Thymus (tissue), 11 donors: Measurements from ENCODE around the gene C1QTNF2. TPM values are rescaled to one million over a fixed set of nuclear protein-coding genes. Genes with fewer than 3 reads are reported as not detected.
A peak's percentile ranks its signal among the peaks of the same experiment; 100 is the strongest.

Source experiments
- DNase-seq, 9 donors: peaks; one replicate each; pipeline ENCODE4 v3.0.0-alpha.2; 2013; ENCODE audit warnings: low spot score in 9 of 9, low read depth in 6 of 9, missing footprints in 1 of 9
- H3K27ac ChIP-seq, 2 donors: one replicate each; pipeline ENCODE4 v1.5.1; 2013; ENCODE audit warnings: control low read depth in 1 of 2, low read depth in 1 of 2, low read length in 1 of 2, mild to moderate bottlenecking in 1 of 2, moderate library complexity in 1 of 2
- H3K27me3 ChIP-seq, 2 donors: one replicate each; pipeline ENCODE4 v1.5.1; 2013; ENCODE audit warnings: low read length in 1 of 2; ENCODE audit not compliant: control insufficient read depth in 2 of 2, insufficient read depth in 1 of 2
- H3K36me3 ChIP-seq, 2 donors: one replicate each; pipeline ENCODE4 v1.5.1; 2013; ENCODE audit warnings: low read length in 1 of 2, mild to moderate bottlenecking in 1 of 2, moderate library complexity in 1 of 2; ENCODE audit not compliant: control insufficient read depth in 2 of 2, insufficient read depth in 2 of 2
- H3K4me1 ChIP-seq, 2 donors: one replicate each; pipeline ENCODE4 v1.5.1; 2013; ENCODE audit warnings: low read length in 2 of 2; ENCODE audit not compliant: control insufficient read depth in 2 of 2, insufficient read depth in 2 of 2
- H3K4me3 ChIP-seq, 2 donors: one replicate each; pipeline ENCODE4 v1.5.1; 2013; ENCODE audit warnings: low read length in 2 of 2, control low read depth in 1 of 2, mild to moderate bottlenecking in 1 of 2
- H3K9me3 ChIP-seq, 2 donors: one replicate each; pipeline ENCODE4 v1.5.1; 2013; ENCODE audit warnings: low read length in 1 of 2, mild to moderate bottlenecking in 1 of 2; ENCODE audit not compliant: control insufficient read depth in 2 of 2, insufficient read depth in 1 of 2
- WGBS: extraction: QIAGEN DNeasy Blood & Tissue Kit; methylation state at CpG from one replicate; pipeline ENCODE4 v1.1.7; 2013; 5-methylcytosine and 5-hydroxymethylcytosine counted together
- polyA plus RNA-seq: library from polyadenylated mRNA; stranded (reverse); fragments of 200-250 nt; gene quantifications from one replicate; pipeline ENCODE4 v1.2.3, GENCODE V29; 2013
- total RNA-seq: library from RNA; stranded (reverse); fragments of 120-200 nt; gene quantifications from one replicate; pipeline ENCODE4 v1.2.4, GENCODE V29; 2013
- donor health status: healthy.

Gene C1QTNF2
- total and polyA plus RNA-seq, 2 donors: 0.46 to 0.61 TPM

DNA sequence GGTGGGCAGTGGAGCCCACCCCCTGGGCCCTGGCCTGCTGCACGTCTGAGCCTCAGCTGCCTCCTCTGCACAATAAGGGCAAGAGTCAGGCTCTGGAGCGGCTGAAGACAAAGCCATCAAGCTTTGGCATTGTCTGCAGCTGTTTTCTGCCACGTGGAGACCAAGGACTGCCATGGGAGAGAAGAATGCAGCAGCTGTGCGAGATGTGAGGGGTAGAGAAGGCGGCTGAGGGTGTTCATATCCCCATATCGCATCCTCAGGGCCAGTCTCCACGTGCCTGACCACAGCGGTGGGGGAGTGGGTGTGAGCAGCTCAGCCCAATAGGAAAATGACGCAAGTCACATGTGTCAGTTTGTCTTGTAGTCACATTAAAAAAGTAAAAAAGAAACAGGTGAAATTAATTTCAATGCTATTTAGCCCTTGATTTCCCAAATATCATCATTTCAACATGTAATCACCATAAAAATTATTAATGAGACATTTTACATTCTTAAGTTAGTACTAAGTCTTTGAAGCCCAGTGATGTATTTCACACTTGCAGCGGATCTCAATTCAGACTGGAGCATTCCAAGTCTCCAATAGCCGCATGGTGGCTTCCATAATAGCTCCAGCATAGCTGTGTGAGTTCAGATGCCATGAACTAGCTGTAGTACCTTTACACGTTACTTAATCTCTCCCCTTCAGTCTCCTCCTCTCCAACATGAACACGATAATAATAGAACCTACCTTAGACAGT lies 6.6 kb downstream of the C1QTNF2 start:
- WGBS: 92% methylated on average over 13 of the region's 13 CpGs
- Histone ChIP-seq H3K9me3 (no peaks in the 10 kb centered on the region), H3K27me3 (peaks cover 2 to 4% of the 10 kb centered on the region in 2 donors), H3K4me3 (no peak overlapping the region), H3K36me3 (no peaks in the 10 kb centered on the region), H3K27ac (no peak overlapping the region), H3K4me1 (peaks cover 0 to 2% of the 10 kb centered on the region in 2 donors)
- DNase-seq: no peak

- Histone ChIP-seq H3K4me1 (peaks cover 0 to 2% of the 10 kb centered on the region in 2 donors), H3K27ac (peak overlapping the region in 1 of 2 donors; percentile 1), H3K27me3 (no peaks in the 10 kb centered on the region), H3K4me3 (no peak overlapping the region), H3K36me3 (no peaks in the 10 kb centered on the region), H3K9me3 (no peaks in the 10 kb centered on the region)
- 95% methylated on average over 3 of the region's 3 CpGs for WGBS
- DNase-seq: no peak
Observed at GRCh38 chr5:160363211-160363610, 7.2 kb downstream of the C1QTNF2 start.

DNA sequence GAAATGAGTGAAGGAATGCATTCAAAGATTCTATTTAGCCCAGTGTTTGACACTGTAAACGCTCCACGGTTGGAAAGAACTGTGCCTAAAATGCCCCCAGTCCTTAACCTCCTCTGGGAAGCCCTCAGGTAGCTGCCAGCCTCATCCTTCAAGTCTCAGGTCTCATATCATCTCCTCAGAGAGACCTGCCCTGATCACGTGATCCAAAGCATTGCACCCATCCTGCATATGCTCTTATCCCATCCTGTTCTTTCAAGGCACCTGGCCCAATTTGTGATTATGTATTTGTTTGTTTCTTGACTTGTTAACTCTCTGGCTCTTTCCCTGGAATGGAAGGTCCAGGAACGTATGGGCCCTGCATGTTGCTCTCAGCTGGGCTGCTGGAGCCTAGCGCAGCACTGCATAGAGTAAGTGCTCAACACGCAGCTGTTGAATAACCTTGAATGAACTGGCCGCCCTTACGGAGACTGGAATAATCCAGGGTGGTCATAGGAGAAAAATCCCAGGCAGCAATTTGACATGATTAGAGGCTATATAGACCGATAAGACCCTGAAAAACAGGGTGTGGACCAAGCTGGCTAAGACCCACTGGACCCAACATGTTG lies 8.7 kb downstream of the C1QTNF2 start:
- 98% methylated on average over 9 of the region's 9 CpGs for WGBS
- H3K27ac ChIP-seq: no peak overlapping the region
- no peak for DNase-seq
- peaks cover 0 to 2% of the 10 kb centered on the region in 2 donors for H3K4me1 ChIP-seq
- H3K27me3 ChIP-seq: no peaks in the 10 kb centered on the region
- no peak overlapping the region for H3K4me3 ChIP-seq
- H3K9me3 ChIP-seq: no peaks in the 10 kb centered on the region
- no peaks in the 10 kb centered on the region for H3K36me3 ChIP-seq

DNA sequence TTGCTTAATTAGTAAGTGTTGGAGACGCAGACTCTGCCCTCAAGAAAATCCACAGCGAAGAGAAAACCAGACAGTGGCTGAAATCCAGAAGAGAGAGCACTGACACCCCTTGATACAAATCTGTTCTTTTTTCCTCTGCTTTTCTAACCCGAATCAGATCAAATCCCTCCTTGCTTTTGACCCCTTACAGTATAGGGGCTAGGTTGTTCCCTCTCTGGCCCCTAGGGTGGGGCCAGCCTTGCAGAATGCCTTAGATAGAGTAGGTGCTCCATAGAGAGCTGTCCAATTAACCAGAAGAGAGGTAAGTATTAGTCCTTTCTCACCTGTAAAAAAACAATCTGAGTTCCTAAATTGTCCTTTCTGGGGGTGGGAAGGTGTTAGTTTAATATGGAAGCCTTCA lies 10.1 kb downstream of the C1QTNF2 start:
- H3K27me3 ChIP-seq: no peaks in the 10 kb centered on the region
- DNase-seq: no peak
- no peak overlapping the region for H3K4me3 ChIP-seq
- H3K27ac ChIP-seq: no peak overlapping the region
- 96% methylated on average over 3 of the region's 3 CpGs for WGBS
- H3K9me3 ChIP-seq: no peaks in the 10 kb centered on the region
- H3K36me3 ChIP-seq: no peaks in the 10 kb centered on the region
- peaks cover 0 to 2% of the 10 kb centered on the region in 2 donors for H3K4me1 ChIP-seq

GRCh38 chr5:160359816-160360215 lies 10.6 kb downstream of the C1QTNF2 start:
- no peaks in the 10 kb centered on the region for H3K9me3 ChIP-seq
- no peaks in the 10 kb centered on the region for H3K27me3 ChIP-seq
- no peak for DNase-seq
- peaks cover 0 to 2% of the 10 kb centered on the region in 2 donors for H3K4me1 ChIP-seq
- H3K4me3 ChIP-seq: no peak overlapping the region
- H3K36me3 ChIP-seq: no peaks in the 10 kb centered on the region
- WGBS: 88% methylated on average over 4 of the region's 4 CpGs
- no peak overlapping the region for H3K27ac ChIP-seq

DNA sequence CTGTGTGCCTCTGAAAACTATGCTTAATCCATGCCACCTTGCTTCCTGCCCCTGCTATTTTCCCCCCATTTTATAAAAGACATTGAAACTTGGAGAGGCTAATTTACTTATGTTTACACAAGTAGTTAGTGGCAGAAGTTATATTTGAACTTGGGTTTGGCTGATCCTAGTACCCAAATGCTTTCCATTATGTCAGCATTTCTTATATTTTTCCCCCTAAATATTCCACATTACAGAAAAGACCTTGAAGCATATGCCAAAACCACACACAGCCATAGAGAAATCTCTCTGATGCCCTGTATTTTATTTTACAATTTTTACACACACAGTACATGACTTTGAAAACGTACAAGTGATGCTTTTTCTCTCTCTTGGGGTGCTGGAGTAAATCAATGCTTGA lies 11.2 kb downstream of the C1QTNF2 start:
- Histone ChIP-seq H3K9me3 (no peaks in the 10 kb centered on the region), H3K4me3 (no peak overlapping the region), H3K4me1 (peaks cover 0 to 2% of the 10 kb centered on the region in 2 donors), H3K36me3 (no peaks in the 10 kb centered on the region), H3K27me3 (no peaks in the 10 kb centered on the region), H3K27ac (no peak overlapping the region)
- WGBS: 0% methylated on average over 1 of the region's 1 CpG
- DNase-seq: no peak

DNA sequence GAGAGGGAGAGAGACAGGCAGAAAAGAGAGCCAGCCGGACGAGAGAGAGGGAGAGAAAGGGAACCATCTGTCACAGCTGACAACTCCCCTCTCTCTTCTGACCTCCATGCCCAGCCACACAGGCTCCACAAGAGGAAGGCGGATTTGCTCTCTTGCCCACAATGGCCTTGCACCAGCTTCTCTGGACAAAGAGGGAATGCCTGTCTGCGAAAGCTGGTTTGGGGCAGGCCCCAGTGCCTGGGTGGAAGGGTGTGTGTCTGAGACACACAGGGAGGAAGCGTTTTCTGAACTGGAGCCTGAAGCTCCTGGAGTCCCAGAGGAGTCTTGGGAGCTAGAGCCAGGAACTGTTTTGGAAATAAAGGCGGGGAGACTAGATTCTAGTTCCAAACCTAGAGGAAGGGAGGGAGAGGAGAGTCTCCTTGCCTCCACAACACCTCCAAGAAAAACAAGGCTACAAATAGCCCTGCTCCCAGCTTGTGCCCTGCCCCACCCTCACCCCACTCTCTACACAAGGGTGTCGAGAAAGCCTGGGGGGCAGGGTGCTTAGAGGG lies 12.5 kb downstream of the C1QTNF2 start:
- no peaks in the 10 kb centered on the region for H3K27me3 ChIP-seq
- no peak overlapping the region for H3K4me3 ChIP-seq
- no peak for DNase-seq
- peak overlapping the region in 1 of 2 donors; percentile 26 for H3K27ac ChIP-seq
- no peaks in the 10 kb centered on the region for H3K36me3 ChIP-seq
- H3K9me3 ChIP-seq: no peaks in the 10 kb centered on the region
- H3K4me1 ChIP-seq: peaks cover 0 to 1% of the 10 kb centered on the region in 2 donors
- WGBS: 91% methylated on average over 7 of the region's 7 CpGs

- Histone ChIP-seq H3K9me3 (no peaks in the 10 kb centered on the region), H3K4me3 (no peak overlapping the region), H3K36me3 (no peaks in the 10 kb centered on the region), H3K4me1 (no peaks in the 10 kb centered on the region), H3K27ac (no peak overlapping the region), H3K27me3 (no peaks in the 10 kb centered on the region)
- WGBS: 95% methylated on average over 7 of the region's 7 CpGs
- DNase-seq: no peak
Observed at GRCh38 chr5:160357394-160357793, 13.0 kb downstream of the C1QTNF2 start.

- Histone ChIP-seq H3K27me3 (no peaks in the 10 kb centered on the region), H3K27ac (no peak overlapping the region), H3K9me3 (no peaks in the 10 kb centered on the region), H3K4me3 (no peak overlapping the region), H3K36me3 (no peaks in the 10 kb centered on the region), H3K4me1 (no peaks in the 10 kb centered on the region)
- no peak for DNase-seq
- 86% methylated on average over 7 of the region's 7 CpGs for WGBS
Observed at GRCh38 chr5:160356550-160357347, 13.7 kb downstream of the C1QTNF2 start.
